Osteocyte (in vitro differentiated cells): ENCODE data around the gene OTUD5. TPM values are rescaled to one million over a fixed set of nuclear protein-coding genes. Genes with fewer than 3 reads are reported as not detected.
A peak's percentile ranks its signal among the peaks of the same experiment; 100 is the strongest.

Source experiments
- DNase-seq: peaks from one replicate; pipeline ENCODE4 v3.0.0; 2021; ENCODE audit warnings: mixed read lengths; ENCODE audit not compliant: unreplicated experiment; ENCODE audit errors: extremely low spot score
- H3K27ac Mint-ChIP-seq: one replicate; pipeline ENCODE4 v1.8.0; 2021; ENCODE audit warnings: mild to moderate bottlenecking, mixed read lengths; ENCODE audit not compliant: unreplicated experiment
- H3K27me3 Mint-ChIP-seq: one replicate; pipeline ENCODE4 v1.8.0; 2021; ENCODE audit warnings: mixed read lengths; ENCODE audit not compliant: unreplicated experiment
- H3K36me3 Mint-ChIP-seq: one replicate; pipeline ENCODE4 v1.8.0; 2021; ENCODE audit warnings: mixed read lengths; ENCODE audit not compliant: unreplicated experiment
- H3K4me1 Mint-ChIP-seq: one replicate; pipeline ENCODE4 v1.8.0; 2021; ENCODE audit warnings: mixed read lengths; ENCODE audit not compliant: unreplicated experiment
- H3K4me3 Mint-ChIP-seq: one replicate; pipeline ENCODE4 v1.8.0; 2021; ENCODE audit warnings: mild to moderate bottlenecking, moderate library complexity, mixed read lengths; ENCODE audit not compliant: unreplicated experiment
- H3K9me3 Mint-ChIP-seq: one replicate; pipeline ENCODE4 v1.8.0; 2021; ENCODE audit warnings: mixed read lengths; ENCODE audit not compliant: unreplicated experiment
- CTCF ChIP-seq: fragments of 200-600 bp; sonication (generic); IDR thresholded peaks from 2 replicates; pipeline ENCODE4 v1.5.0; 2021; ENCODE audit warnings: antibody characterized with exemption, mild to moderate bottlenecking, moderate library complexity
- total RNA-seq: library from RNA; stranded (reverse); gene quantifications from 2 replicates; pipeline ENCODE4 v1.2.1, GENCODE V29; 2021

The OTUD5 gene
- total RNA-seq, 1 donor from 2014 or later, result 57.4 TPM

- TF ChIP-seq CTCF, result no peak
- no peak for DNase-seq
- Mint-ChIP-seq H3K9me3 (peaks cover 4% of the 10 kb centered on the region), H3K4me1 (peaks cover 26% of the 10 kb centered on the region), H3K4me3 (no peak overlapping the region), H3K27ac (no peak overlapping the region), H3K27me3 (no peaks in the 10 kb centered on the region), H3K36me3 (no peaks in the 10 kb centered on the region)
These were observed 43.6 kb downstream of the OTUD5 start for GRCh38 chrX:48913605-48914366.

GRCh38 chrX:48911412-48912182, 45.8 kb downstream of the OTUD5 start, which contains the start of gene SLC35A2:
TSS of gene SLC35A2 (minus strand) at chrX:48911646. CDS start at chrX:48911636, 10 bp downstream.
- peak; percentile 89 for DNase-seq
- Mint-ChIP-seq H3K4me1 (peaks cover 12% of the 10 kb centered on the region), H3K36me3 (peaks cover 1% of the 10 kb centered on the region), H3K27ac (peak within 1 kb of the TSS; percentile 94), H3K4me3 (peak within 1 kb of the TSS; percentile 91), H3K27me3 (no peaks in the 10 kb centered on the region), H3K9me3 (peaks cover 4% of the 10 kb centered on the region)
- TF ChIP-seq CTCF, result no peak

GRCh38 chrX:48910926-48911411, 46.4 kb downstream of the OTUD5 start:
- no peak for DNase-seq
- Mint-ChIP-seq H3K4me3 (peak overlapping the region; percentile 91), H3K27ac (peak overlapping the region; percentile 94), H3K27me3 (no peaks in the 10 kb centered on the region), H3K36me3 (peaks cover 2% of the 10 kb centered on the region), H3K4me1 (peaks cover 12% of the 10 kb centered on the region), H3K9me3 (peaks cover 4% of the 10 kb centered on the region)
- TF ChIP-seq CTCF, result no peak

GRCh38 chrX:48909703-48910294, 47.6 kb downstream of the OTUD5 start:
- Mint-ChIP-seq H3K4me1 (peaks cover 12% of the 10 kb centered on the region), H3K4me3 (peak overlapping the region; percentile 91), H3K27me3 (no peaks in the 10 kb centered on the region), H3K27ac (no peak overlapping the region), H3K36me3 (peaks cover 5% of the 10 kb centered on the region), H3K9me3 (peaks cover 4% of the 10 kb centered on the region)
- DNase-seq, result no peak
- no peak for TF ChIP-seq CTCF
